Vagina (tissue), 2 donors: ENCODE results near the gene KCNH1.

Experiments used
- POLR2A ChIP-seq, 2 donors: fragments of 450-650 bp; IDR thresholded peaks; one replicate each; pipeline ENCODE4 v1.6.1; 2017; ENCODE audit warnings: antibody characterized with exemption in 2 of 2, mild to moderate bottlenecking in 2 of 2, moderate library complexity in 2 of 2
- TF ChIP-seq, protein P1 (sequence below), 3 experiments: fragments of 450-650 bp in 2 of 3; fragments of 200-600 bp in 1 of 3; sonication (generic) in 1 of 3; IDR thresholded peaks; one replicate each; pipeline ENCODE4 v1.5.1; 2017 to 2019; ENCODE audit warnings: antibody characterized with exemption in 3 of 3, mild to moderate bottlenecking in 2 of 3, moderate library complexity in 2 of 3

DNA sequence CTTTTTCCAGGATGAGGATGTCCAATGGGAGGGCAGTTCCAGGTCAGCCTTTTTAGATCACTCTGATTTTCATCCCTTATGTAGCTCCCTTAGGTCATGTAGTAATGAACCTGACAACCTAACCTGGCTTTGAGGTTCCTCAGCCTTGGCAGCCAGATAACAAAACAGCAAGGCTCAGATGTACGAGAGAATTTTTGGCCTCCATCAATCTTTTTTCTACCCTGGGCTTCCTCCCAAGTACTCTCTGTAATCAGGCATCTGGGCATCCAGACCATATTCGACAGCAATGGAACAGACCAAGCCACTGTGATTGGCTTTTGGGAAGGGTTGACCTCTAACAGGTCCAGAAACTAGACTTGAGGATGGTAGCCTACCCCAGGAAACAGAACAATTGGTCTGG is 38.6 kb downstream of the KCNH1 start:
- TF ChIP-seq, protein P1, sequence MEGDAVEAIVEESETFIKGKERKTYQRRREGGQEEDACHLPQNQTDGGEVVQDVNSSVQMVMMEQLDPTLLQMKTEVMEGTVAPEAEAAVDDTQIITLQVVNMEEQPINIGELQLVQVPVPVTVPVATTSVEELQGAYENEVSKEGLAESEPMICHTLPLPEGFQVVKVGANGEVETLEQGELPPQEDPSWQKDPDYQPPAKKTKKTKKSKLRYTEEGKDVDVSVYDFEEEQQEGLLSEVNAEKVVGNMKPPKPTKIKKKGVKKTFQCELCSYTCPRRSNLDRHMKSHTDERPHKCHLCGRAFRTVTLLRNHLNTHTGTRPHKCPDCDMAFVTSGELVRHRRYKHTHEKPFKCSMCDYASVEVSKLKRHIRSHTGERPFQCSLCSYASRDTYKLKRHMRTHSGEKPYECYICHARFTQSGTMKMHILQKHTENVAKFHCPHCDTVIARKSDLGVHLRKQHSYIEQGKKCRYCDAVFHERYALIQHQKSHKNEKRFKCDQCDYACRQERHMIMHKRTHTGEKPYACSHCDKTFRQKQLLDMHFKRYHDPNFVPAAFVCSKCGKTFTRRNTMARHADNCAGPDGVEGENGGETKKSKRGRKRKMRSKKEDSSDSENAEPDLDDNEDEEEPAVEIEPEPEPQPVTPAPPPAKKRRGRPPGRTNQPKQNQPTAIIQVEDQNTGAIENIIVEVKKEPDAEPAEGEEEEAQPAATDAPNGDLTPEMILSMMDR (IDR thresholded peaks at IDR 0.05): no peak
- no peak for TF ChIP-seq POLR2A (IDR thresholded peaks at IDR 0.05)
